H1 (cell line): ENCODE results near the gene NUFIP2. TPM values are rescaled to one million over a fixed set of nuclear protein-coding genes. Genes with fewer than 3 reads are reported as not detected.

ENCODE experiments used
- CTCF ChIA-PET: fragments of 300-600 bp; sonication (Branson Sonifier 250); formaldehyde crosslinking; loops from one replicate; lab custom pipeline; 2021; ENCODE audit not compliant: partially characterized antibody; lab: Charles Lee
- POLR2A ChIA-PET: fragments of 300-600 bp; sonication (Branson Sonifier 250); formaldehyde crosslinking; loops from one replicate; lab custom pipeline; 2021; ENCODE audit warnings: inconsistent platforms; ENCODE audit not compliant: partially characterized antibody; lab: Charles Lee
- DNase-seq, 2 experiments: peaks; one replicate each; pipeline versions ENCODE4 v3.0.0 to v3.0.0-alpha.2; 2010 to 2022; ENCODE audit warnings: low spot score in 2 of 2, low read depth in 1 of 2, mixed read lengths in 1 of 2
- FAIRE-seq: peaks from 2 replicates; lab custom pipeline; 2011; peaks lifted over from hg19 to GRCh38; lab: Jason Lieb, UNC
- H2AFZ ChIP-seq: 2 replicates; pipeline ENCODE4 v1.8.1; 2012; ENCODE audit warnings: low read length, inconsistent platforms
- H2AK5ac ChIP-seq: 2 replicates; pipeline ENCODE4 v1.6.1; 2013; ENCODE audit warnings: low read depth, low read length
- H2BK120ac ChIP-seq: replicated peaks from 2 replicates; pipeline ENCODE3; 2013; ENCODE audit warnings: low read depth, low read length, inconsistent platforms
- H2BK12ac ChIP-seq: 2 replicates; pipeline ENCODE4 v1.6.1; 2013; ENCODE audit warnings: low read depth, low read length
- H2BK15ac ChIP-seq: 2 replicates; pipeline ENCODE4 v1.6.1; 2013; ENCODE audit warnings: low read length
- H2BK20ac ChIP-seq: 2 replicates; pipeline ENCODE4 v1.6.1; 2013; ENCODE audit warnings: low read length
- H2BK5ac ChIP-seq: 2 replicates; pipeline ENCODE4 v1.6.1; 2013; ENCODE audit warnings: low read depth, low read length
- H3K14ac ChIP-seq: 2 replicates; pipeline ENCODE4 v1.6.1; 2013; ENCODE audit warnings: inconsistent platforms; ENCODE audit not compliant: insufficient read length
- H3K18ac ChIP-seq: 2 replicates; pipeline ENCODE4 v1.6.1; 2013; ENCODE audit warnings: low read length; ENCODE audit errors: extremely low read depth
- H3K23ac ChIP-seq: 2 replicates; pipeline ENCODE4 v1.6.1; 2013; ENCODE audit warnings: inconsistent platforms; ENCODE audit not compliant: insufficient read length
- H3K23me2 ChIP-seq: 2 replicates; pipeline ENCODE4 v1.6.1; 2013; ENCODE audit warnings: low read depth, low read length
- H3K27ac ChIP-seq: 2 replicates; pipeline ENCODE4 v1.6.1; 2011; ENCODE audit warnings: low read depth, low read length, inconsistent platforms
- H3K27me3 ChIP-seq, 4 experiments: replicated peaks in 1 of 4; 1 replicate in 1 of 4; 2 replicates in 3 of 4; pipeline versions ENCODE4 v1.6.1 to v1.8.1; 2011 to 2013; ENCODE audit warnings: low read length in 3 of 4, mild to moderate bottlenecking in 3 of 4, inconsistent platforms in 2 of 4, mixed read lengths in 2 of 4, moderate library complexity in 1 of 4; ENCODE audit not compliant: control insufficient read depth in 3 of 4, insufficient read depth in 3 of 4; ENCODE audit errors: extremely low read depth in 1 of 4
- H3K36me3 ChIP-seq, 4 experiments: 2 replicates each; pipeline versions ENCODE4 v1.6.1 to v1.8.1; 2011 to 2013; ENCODE audit warnings: mild to moderate bottlenecking in 4 of 4, low read length in 3 of 4, moderate library complexity in 2 of 4, control low read depth in 1 of 4, inconsistent platforms in 1 of 4; ENCODE audit not compliant: insufficient read depth in 4 of 4, control insufficient read depth in 2 of 4
- H3K4ac ChIP-seq: replicated peaks from 2 replicates; pipeline ENCODE3; 2013; ENCODE audit warnings: low read length, low read depth, mixed read lengths, inconsistent platforms; ENCODE audit not compliant: insufficient read length
- H3K4me1 ChIP-seq, 4 experiments: replicated peaks in 1 of 4; 1 replicate in 1 of 4; 2 replicates in 3 of 4; pipeline versions ENCODE4 v1.6.1 to v1.8.1; 2011 to 2013; ENCODE audit warnings: low read length in 3 of 4, inconsistent platforms in 2 of 4, mixed read lengths in 1 of 4; ENCODE audit not compliant: insufficient read depth in 4 of 4, control insufficient read depth in 3 of 4
- H3K4me2 ChIP-seq, 2 experiments: 2 replicates each; pipeline versions ENCODE4 v1.6.1 to v1.8.1; 2011 to 2013; ENCODE audit warnings: low read depth in 2 of 2, low read length in 2 of 2, control low read depth in 1 of 2, inconsistent platforms in 1 of 2, mild to moderate bottlenecking in 1 of 2; ENCODE audit not compliant: insufficient read depth in 1 of 2
- H3K4me3 ChIP-seq, 4 experiments: fragments of 200-600, 300-600 bp in 1 of 4; sonication (generic), shearing (Covaris generic), sonication (Bioruptor Twin) in 1 of 4; 2 replicates each; pipeline versions ENCODE4 v1.5.1 to v1.8.1; 2011 to 2016; ENCODE audit warnings: low read length in 4 of 4, low read depth in 3 of 4, control low read depth in 2 of 4, inconsistent platforms in 2 of 4, mild to moderate bottlenecking in 2 of 4, mixed read lengths in 1 of 4, moderate library complexity in 1 of 4; ENCODE audit not compliant: insufficient read depth in 2 of 4; ENCODE audit errors: extremely low read depth in 1 of 4
- H3K56ac ChIP-seq: replicated peaks from 2 replicates; pipeline ENCODE3; 2013; ENCODE audit warnings: low read depth, mild to moderate bottlenecking, mixed read lengths, low read length, inconsistent platforms; ENCODE audit not compliant: insufficient read length
- H3K79me1 ChIP-seq: 2 replicates; pipeline ENCODE4 v1.6.1; 2013; ENCODE audit warnings: low read depth, low read length, control low read depth
- H3K79me2 ChIP-seq, 2 experiments: 2 replicates each; pipeline versions ENCODE4 v1.6.1 to v1.8.1; 2012 to 2013; ENCODE audit warnings: low read length in 2 of 2, mild to moderate bottlenecking in 2 of 2, inconsistent platforms in 1 of 2; ENCODE audit not compliant: insufficient read depth in 2 of 2, control insufficient read depth in 1 of 2
- H3K9ac ChIP-seq, 4 experiments: replicated peaks in 1 of 4; 1 replicate in 1 of 4; 2 replicates in 3 of 4; pipeline versions ENCODE4 v1.6.1 to v1.8.1; 2011 to 2013; ENCODE audit warnings: low read depth in 3 of 4, low read length in 3 of 4, control low read depth in 2 of 4, mild to moderate bottlenecking in 2 of 4, moderate library complexity in 2 of 4, inconsistent platforms in 1 of 4; ENCODE audit errors: extremely low read depth in 1 of 4
- H3K9me3 ChIP-seq, 2 experiments: 2 replicates each; pipeline versions ENCODE4 v1.6.1 to v1.8.1; 2012 to 2013; ENCODE audit warnings: mild to moderate bottlenecking in 2 of 2, moderate library complexity in 2 of 2, control low read depth in 1 of 2, inconsistent platforms in 1 of 2, low read depth in 1 of 2, low read length in 1 of 2, mixed read lengths in 1 of 2; ENCODE audit not compliant: insufficient read depth in 2 of 2
- H4K20me1 ChIP-seq, 2 experiments: replicated peaks in 1 of 2; 2 replicates each; pipeline versions ENCODE3 to v1.8.1; 2011 to 2013; ENCODE audit warnings: inconsistent platforms in 2 of 2, low read length in 2 of 2, mild to moderate bottlenecking in 1 of 2; ENCODE audit not compliant: insufficient read depth in 2 of 2, control insufficient read depth in 1 of 2
- H4K5ac ChIP-seq: 2 replicates; pipeline ENCODE4 v1.6.1; 2013; ENCODE audit warnings: low read length, low read depth, mixed read lengths, inconsistent platforms; ENCODE audit not compliant: insufficient read length
- H4K8ac ChIP-seq: 2 replicates; pipeline ENCODE4 v1.8.0; 2013; ENCODE audit warnings: mild to moderate bottlenecking, moderate library complexity, low read length, inconsistent platforms; ENCODE audit not compliant: insufficient read depth; ENCODE audit errors: extremely low read depth
- H4K91ac ChIP-seq: replicated peaks from 2 replicates; pipeline ENCODE3; 2013; ENCODE audit warnings: low read length, mixed read lengths, inconsistent platforms; ENCODE audit not compliant: insufficient read length
- ATF2 ChIP-seq: IDR thresholded peaks from 2 replicates; pipeline ENCODE4 v1.6.1; 2012; ENCODE audit warnings: low read length, inconsistent platforms
- SP2 ChIP-seq: IDR thresholded peaks from 2 replicates; pipeline ENCODE4 v1.6.1; 2012; ENCODE audit warnings: mild to moderate bottlenecking, low read length, inconsistent platforms
- TBP ChIP-seq: IDR thresholded peaks from 2 replicates; pipeline ENCODE4 v1.6.1; 2011; ENCODE audit warnings: low read depth, low read length, improper control_type of control experiment
- WGBS, 2 experiments: shearing (Covaris generic) in 1 of 2; methylation state at CpG; one replicate each; pipeline versions ENCODE4 v1.1.6 to v1.1.7; 2013 to 2015; ENCODE audit warnings: low lambda C conversion rate in 2 of 2, mixed read lengths in 2 of 2, inconsistent platforms in 1 of 2, low coverage in 1 of 2, missing lambda C conversion rate in 1 of 2; ENCODE audit not compliant: insufficient replicate concordance in 2 of 2, insufficient coverage in 1 of 2, insufficient read length in 1 of 2; ENCODE audit errors: extremely low coverage in 1 of 2, missing lambda C conversion rate in 1 of 2; 5-methylcytosine and 5-hydroxymethylcytosine counted together
- polyA plus RNA-seq, 7 experiments: library from polyadenylated mRNA; depleted of rRNA in 3 of 7; stranded (reverse) in 5 of 7; unstranded in 2 of 7; fragments of >200 nt in 5 of 7; fragments of 200-250 nt in 2 of 7; gene quantifications; 1 replicate in 5 of 7; 2 replicates in 1 of 7; 4 replicates in 1 of 7; pipeline versions ENCODE4 v1.2.1 to v1.2.3, GENCODE V29; 2011 to 2013; ENCODE audit warnings: missing spikeins in 2 of 7, mixed read lengths in 2 of 7
- total RNA-seq: library from RNA; stranded (reverse); fragmentation: NEBNext Ultra II Directional; extraction: Animal tissue kit (Norgen Biotek cat#: 25700); gene quantifications from 2 replicates; pipeline ENCODE4 v1.2.1, GENCODE V29; 2021

The NUFIP2 gene
- total and polyA plus RNA-seq, 2 of the 8 experiments (the other 6 are each of a cell fraction or from before 2014, with no cell fraction given) = 65.9 to 118 TPM

DNA sequence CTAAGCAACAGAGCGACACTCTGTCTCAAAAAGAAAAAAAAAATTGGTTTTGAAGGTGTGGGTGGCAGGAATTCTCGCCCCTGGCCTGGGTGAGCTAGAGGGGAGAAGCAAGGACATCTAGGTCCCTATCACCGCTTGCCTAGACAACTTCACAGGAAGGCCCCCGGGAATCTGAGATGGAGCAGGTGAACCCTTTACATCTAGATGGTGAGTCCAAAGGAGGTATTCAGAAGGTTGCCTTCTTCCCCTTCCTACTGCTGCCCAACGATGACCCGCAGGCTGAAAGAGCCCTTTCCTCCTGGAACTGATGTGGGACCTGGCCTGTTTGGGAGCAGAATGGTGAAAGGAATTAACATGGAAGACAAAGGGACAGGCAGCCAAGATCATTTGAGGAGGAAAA, 48.5 kb downstream of the NUFIP2 start:
- Histone ChIP-seq H3K27ac (no peak overlapping the region), H3K36me3 (no peaks in the 10 kb centered on the region), H3K18ac (no peak overlapping the region), H3K14ac (no peak overlapping the region), H2AK5ac (no peak overlapping the region), H3K56ac (no peak overlapping the region), H3K9me3 (no peaks in the 10 kb centered on the region)
- 89% methylated on average over 6 of the region's 6 CpGs; no CpG with 5 or more reads in 1 of the 2 experiments for WGBS, 2 experiments
- POLR2A ChIA-PET = interaction anchor here (0.8 to 1.0 kb wide), 2 partner anchors 11 to 43 kb away, joined by 3 read pairs; no protein-coding TSS in a partner anchor
- no peak for DNase-seq
- TF ChIP-seq TBP (no peak), SP2 (no peak), ATF2 (no peak)
- TF ChIP-seq, all 59 proteins: peak for 0
- Histone ChIP-seq H4K8ac (no peak overlapping the region), H2BK20ac (no peak overlapping the region), H2BK12ac (no peak overlapping the region), H3K4ac (no peak overlapping the region), H3K27me3 (no peaks in the 10 kb centered on the region), H3K4me3 (no peak overlapping the region), H3K9ac (no peak overlapping the region), H3K79me1 (no peaks in the 10 kb centered on the region; the same call in 1 of the 2 replicates), H2AFZ (no peak overlapping the region), H4K20me1 (no peaks in the 10 kb centered on the region), H2BK120ac (no peak overlapping the region), H3K79me2 (no peaks in the 10 kb centered on the region), H3K23me2 (no peaks in the 10 kb centered on the region), H3K4me1 (peaks cover 7 to 11% (median 9%) of the 10 kb centered on the region in 4 experiments; a peak in 6 of 7 replicates), H2BK5ac (no peak overlapping the region), H3K4me2 (no peak overlapping the region), H2BK15ac (no peak overlapping the region), H4K91ac (no peak overlapping the region), H4K5ac (no peak overlapping the region), H3K23ac (no peak overlapping the region)
- FAIRE-seq = no peak
- CTCF ChIA-PET = interaction anchor here (0.6 to 4.0 kb wide), 2 partner anchors 10 to 107 kb away, joined by 3 to 22 read pairs; no protein-coding TSS in a partner anchor
